H9 (cell line): ENCODE results near the gene RNLS. TPM values are rescaled to one million over a fixed set of nuclear protein-coding genes. Genes with fewer than 3 reads are reported as not detected.

Experiments
- DNase-seq: peaks from one replicate; pipeline ENCODE4 v3.0.0-alpha.2; 2017
- H2AFZ ChIP-seq: one replicate; pipeline ENCODE4 v1.6.1; 2013; ENCODE audit warnings: mild to moderate bottlenecking, low read length, control low read depth, moderate library complexity
- H2AK5ac ChIP-seq: 2 replicates; pipeline ENCODE4 v1.6.1; 2013; ENCODE audit warnings: low read length, control low read depth, mixed read lengths; ENCODE audit not compliant: insufficient read length
- H2BK120ac ChIP-seq: one replicate; pipeline ENCODE4 v1.6.1; 2013; ENCODE audit warnings: low read depth, mild to moderate bottlenecking, low read length, control low read depth, inconsistent platforms; ENCODE audit not compliant: poor library complexity, severe bottlenecking
- H2BK12ac ChIP-seq: 2 replicates; pipeline ENCODE4 v1.6.1; 2013; ENCODE audit warnings: low read length, control low read depth, mixed read lengths, low read depth; ENCODE audit not compliant: insufficient read length
- H2BK15ac ChIP-seq: 2 replicates; pipeline ENCODE4 v1.6.1; 2013; ENCODE audit warnings: low read depth, low read length, control low read depth
- H2BK20ac ChIP-seq: one replicate; pipeline ENCODE4 v1.6.1; 2013; ENCODE audit warnings: low read depth, mild to moderate bottlenecking, low read length, control low read depth, inconsistent platforms; ENCODE audit not compliant: poor library complexity, severe bottlenecking
- H2BK5ac ChIP-seq: 2 replicates; pipeline ENCODE4 v1.6.1; 2013; ENCODE audit warnings: low read length, control low read depth, mixed read lengths; ENCODE audit not compliant: insufficient read length
- H3K14ac ChIP-seq: 2 replicates; pipeline ENCODE4 v1.6.1; 2013; ENCODE audit warnings: low read length, control low read depth; ENCODE audit not compliant: insufficient read depth
- H3K18ac ChIP-seq: 2 replicates; pipeline ENCODE4 v1.6.1; 2013; ENCODE audit warnings: low read depth, mild to moderate bottlenecking, mixed read lengths, low read length, control low read depth; ENCODE audit not compliant: insufficient read length
- H3K23ac ChIP-seq: 2 replicates; pipeline ENCODE4 v1.6.1; 2013; ENCODE audit warnings: low read length, control low read depth, mixed read lengths, low read depth; ENCODE audit not compliant: insufficient read length
- H3K23me2 ChIP-seq: 2 replicates; pipeline ENCODE4 v1.6.1; 2013; ENCODE audit warnings: low read depth, mild to moderate bottlenecking, mixed read lengths, low read length, control low read depth; ENCODE audit not compliant: insufficient read length, poor library complexity, severe bottlenecking
- H3K27ac ChIP-seq: 2 replicates; pipeline ENCODE4 v1.5.1; 2013; ENCODE audit warnings: low read length, control low read depth, mixed read lengths, low read depth; ENCODE audit not compliant: insufficient read length
- H3K27me3 ChIP-seq: 2 replicates; pipeline ENCODE4 v1.6.1; 2013; ENCODE audit warnings: low read length, control low read depth, inconsistent platforms; ENCODE audit not compliant: insufficient read depth
- H3K4ac ChIP-seq: 2 replicates; pipeline ENCODE4 v1.6.1; 2013; ENCODE audit warnings: low read depth, mild to moderate bottlenecking, control low read depth, inconsistent platforms, low read length, moderate library complexity
- H3K4me1 ChIP-seq: 2 replicates; pipeline ENCODE4 v1.6.1; 2013; ENCODE audit warnings: low read length, control low read depth, inconsistent platforms; ENCODE audit not compliant: insufficient read depth
- H3K4me2 ChIP-seq: 2 replicates; pipeline ENCODE4 v1.6.1; 2013; ENCODE audit warnings: low read length, control low read depth, mixed read lengths; ENCODE audit not compliant: insufficient read length, insufficient read depth
- H3K56ac ChIP-seq: 2 replicates; pipeline ENCODE4 v1.6.1; 2013; ENCODE audit warnings: low read depth, mild to moderate bottlenecking, mixed read lengths, low read length, control low read depth; ENCODE audit not compliant: insufficient read length
- H3K79me1 ChIP-seq: 2 replicates; pipeline ENCODE4 v1.6.1; 2013; ENCODE audit warnings: low read depth, mild to moderate bottlenecking, moderate library complexity, low read length, control low read depth, inconsistent platforms; ENCODE audit not compliant: insufficient read depth, poor library complexity, severe bottlenecking
- H3K79me2 ChIP-seq: 2 replicates; pipeline ENCODE4 v1.6.1; 2013; ENCODE audit warnings: low read length, control low read depth, inconsistent platforms; ENCODE audit not compliant: insufficient read depth
- H3K9ac ChIP-seq: 2 replicates; pipeline ENCODE4 v1.6.1; 2013; ENCODE audit warnings: low read length, control low read depth, mixed read lengths; ENCODE audit not compliant: insufficient read length; ENCODE audit errors: extremely low read depth
- H3K9me3 ChIP-seq: one replicate; pipeline ENCODE4 v1.6.1; 2013; ENCODE audit warnings: low read depth, low read length, inconsistent platforms; ENCODE audit not compliant: control insufficient read depth
- H3T11ph ChIP-seq: one replicate; pipeline ENCODE4 v1.6.1; 2013; ENCODE audit warnings: mild to moderate bottlenecking, low read length, control low read depth, inconsistent platforms
- H4K20me1 ChIP-seq: one replicate; pipeline ENCODE4 v1.6.1; 2013; ENCODE audit not compliant: control insufficient read depth, insufficient read length, insufficient read depth
- H4K5ac ChIP-seq: 2 replicates; pipeline ENCODE4 v1.6.1; 2013; ENCODE audit warnings: low read depth, mild to moderate bottlenecking, mixed read lengths, low read length, control low read depth; ENCODE audit not compliant: insufficient read length
- H4K8ac ChIP-seq: replicated peaks from 2 replicates; pipeline ENCODE4 v1.6.1; 2013; ENCODE audit warnings: low read length, control low read depth, mixed read lengths, low read depth; ENCODE audit not compliant: insufficient read length
- H4K91ac ChIP-seq: 2 replicates; pipeline ENCODE4 v1.6.1; 2013; ENCODE audit warnings: low read depth, mild to moderate bottlenecking, moderate library complexity, mixed read lengths, low read length, control low read depth; ENCODE audit not compliant: insufficient read length
- H3K27ac Mint-ChIP-seq, 3 experiments: 2 replicates in 2 of 3; 3 replicates in 1 of 3; pipeline ENCODE4 v1.8.0; 2020 to 2021; ENCODE audit warnings: mixed read lengths in 3 of 3, mild to moderate bottlenecking in 1 of 3, moderate library complexity in 1 of 3
- H3K27me3 Mint-ChIP-seq: 2 replicates; pipeline ENCODE4 v1.8.0; 2021; ENCODE audit warnings: low read depth, mild to moderate bottlenecking, moderate library complexity, mixed read lengths
- H3K36me3 Mint-ChIP-seq, 3 experiments: 2 replicates in 2 of 3; 3 replicates in 1 of 3; pipeline ENCODE4 v1.8.0; 2020 to 2021; ENCODE audit warnings: low read depth in 3 of 3, mixed read lengths in 3 of 3; ENCODE audit not compliant: insufficient read depth in 1 of 3
- H3K4me1 Mint-ChIP-seq, 2 experiments: 2 replicates each; pipeline ENCODE4 v1.8.0; 2020; ENCODE audit warnings: mixed read lengths in 2 of 2
- H3K4me3 Mint-ChIP-seq, 2 experiments: 2 replicates in 1 of 2; 3 replicates in 1 of 2; pipeline ENCODE4 v1.8.0; 2020 to 2021; ENCODE audit warnings: mild to moderate bottlenecking in 2 of 2, mixed read lengths in 2 of 2, moderate library complexity in 1 of 2
- H3K9me3 Mint-ChIP-seq, 2 experiments: 2 replicates in 1 of 2; 3 replicates in 1 of 2; pipeline ENCODE4 v1.8.0; 2020; ENCODE audit warnings: mild to moderate bottlenecking in 2 of 2, mixed read lengths in 2 of 2, moderate library complexity in 1 of 2
- CTCF ChIP-seq: fragments of 200-600 bp; sonication (generic); conservative IDR thresholded peaks from 3 replicates; pipeline ENCODE4 v1.8.0; 2021; ENCODE audit warnings: antibody characterized with exemption, mild to moderate bottlenecking
- WGBS: extraction: QIAGEN DNeasy Blood & Tissue Kit; methylation state at CpG from one replicate; pipeline ENCODE4 v1.1.7; 2013; ENCODE audit warnings: missing lambda C conversion rate, low lambda C conversion rate, mixed read lengths; ENCODE audit not compliant: insufficient read length; ENCODE audit errors: extremely low coverage; 5-methylcytosine and 5-hydroxymethylcytosine counted together
- total RNA-seq: library from RNA; stranded (reverse); gene quantifications from 2 replicates; pipeline ENCODE4 v1.2.1, GENCODE V29; 2021

The RNLS gene
- total RNA-seq, 1 experiment from 2014 or later = 7.5 TPM

- H3K4me1 Mint-ChIP-seq = peaks cover 5 to 8% of the 10 kb centered on the region in 2 experiments
- no peak overlapping the region for H2AK5ac ChIP-seq
- H3K23ac ChIP-seq = no peak overlapping the region
- H3K27ac Mint-ChIP-seq = no peak overlapping the region
- H3K4me1 ChIP-seq = no peaks in the 10 kb centered on the region
- H3K56ac ChIP-seq = no peak overlapping the region
- H3K18ac ChIP-seq = no peak overlapping the region
- no peak for TF ChIP-seq CTCF
- no peaks in the 10 kb centered on the region for H3K23me2 ChIP-seq
- no peaks in the 10 kb centered on the region for H3K9me3 ChIP-seq
- H3K36me3 Mint-ChIP-seq = no peaks in the 10 kb centered on the region; a peak in 1 of 7 replicates
- no peak overlapping the region for H2AFZ ChIP-seq
- no CpG with 5 or more reads among the region's 1 CpG for WGBS
- H4K20me1 ChIP-seq = no peaks in the 10 kb centered on the region
- no peak overlapping the region for H3K4ac ChIP-seq
- no peaks in the 10 kb centered on the region for H3K9me3 Mint-ChIP-seq
- no peak overlapping the region for H3K14ac ChIP-seq
- H3K4me2 ChIP-seq = no peak overlapping the region
- no peak overlapping the region for H2BK20ac ChIP-seq
- H3T11ph ChIP-seq = no peak overlapping the region
- H3K27me3 Mint-ChIP-seq = no peaks in the 10 kb centered on the region
- no peaks in the 10 kb centered on the region for H3K27me3 ChIP-seq
- H4K91ac ChIP-seq = no peak overlapping the region
- no peak overlapping the region for H4K5ac ChIP-seq
- no peak overlapping the region for H3K4me3 Mint-ChIP-seq
- no peak overlapping the region for H2BK5ac ChIP-seq
- DNase-seq = no peak
- no peak overlapping the region for H3K27ac ChIP-seq
- H3K79me1 ChIP-seq = no peaks in the 10 kb centered on the region
- no peaks in the 10 kb centered on the region for H3K79me2 ChIP-seq
- H3K9ac ChIP-seq = no peak overlapping the region
- no peak overlapping the region for H2BK15ac ChIP-seq
- no peak overlapping the region for H2BK120ac ChIP-seq
- no peak overlapping the region for H4K8ac ChIP-seq
- H2BK12ac ChIP-seq = no peak overlapping the region
Observed at GRCh38 chr10:88540351-88540750, 42.8 kb downstream of the RNLS start.
